Measurements from ENCODE around the gene NACC2.

GRCh38 chr9:136017289-136018190, 77.5 kb downstream of the NACC2 start:
- TF ChIP-seq POLR2A (IDR thresholded peaks at IDR 0.05; ENCODE audit: low read depth, low read length) = no peak
- TF ChIP-seq, protein P1, sequence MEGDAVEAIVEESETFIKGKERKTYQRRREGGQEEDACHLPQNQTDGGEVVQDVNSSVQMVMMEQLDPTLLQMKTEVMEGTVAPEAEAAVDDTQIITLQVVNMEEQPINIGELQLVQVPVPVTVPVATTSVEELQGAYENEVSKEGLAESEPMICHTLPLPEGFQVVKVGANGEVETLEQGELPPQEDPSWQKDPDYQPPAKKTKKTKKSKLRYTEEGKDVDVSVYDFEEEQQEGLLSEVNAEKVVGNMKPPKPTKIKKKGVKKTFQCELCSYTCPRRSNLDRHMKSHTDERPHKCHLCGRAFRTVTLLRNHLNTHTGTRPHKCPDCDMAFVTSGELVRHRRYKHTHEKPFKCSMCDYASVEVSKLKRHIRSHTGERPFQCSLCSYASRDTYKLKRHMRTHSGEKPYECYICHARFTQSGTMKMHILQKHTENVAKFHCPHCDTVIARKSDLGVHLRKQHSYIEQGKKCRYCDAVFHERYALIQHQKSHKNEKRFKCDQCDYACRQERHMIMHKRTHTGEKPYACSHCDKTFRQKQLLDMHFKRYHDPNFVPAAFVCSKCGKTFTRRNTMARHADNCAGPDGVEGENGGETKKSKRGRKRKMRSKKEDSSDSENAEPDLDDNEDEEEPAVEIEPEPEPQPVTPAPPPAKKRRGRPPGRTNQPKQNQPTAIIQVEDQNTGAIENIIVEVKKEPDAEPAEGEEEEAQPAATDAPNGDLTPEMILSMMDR (IDR thresholded peaks at IDR 0.05; ENCODE audit: extremely low read depth in 1 of 2, insufficient read depth in 1 of 2, low read depth in 1 of 2, low read length in 2 of 2) = no peak
- TF ChIP-seq, protein P2, sequence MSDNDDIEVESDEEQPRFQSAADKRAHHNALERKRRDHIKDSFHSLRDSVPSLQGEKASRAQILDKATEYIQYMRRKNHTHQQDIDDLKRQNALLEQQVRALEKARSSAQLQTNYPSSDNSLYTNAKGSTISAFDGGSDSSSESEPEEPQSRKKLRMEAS (IDR thresholded peaks at IDR 0.05; ENCODE audit: insufficient read depth, insufficient read length) = no peak
- TF ChIP-seq EZH2 (IDR thresholded peaks at IDR 0.05; ENCODE audit: borderline replicate concordance, low read depth, low read length, severe bottlenecking) = no peak
- no peak for TF ChIP-seq FOS (IDR thresholded peaks at IDR 0.05; ENCODE audit: borderline replicate concordance, insufficient read depth, low read length)
- no peak for TF ChIP-seq POLR2AphosphoS5 (IDR thresholded peaks at IDR 0.05; ENCODE audit: insufficient read depth, low read depth, low read length)
- no peak for TF ChIP-seq GATA2 (IDR thresholded peaks at IDR 0.05; ENCODE audit: insufficient read depth, insufficient read length, low read depth, low read length)
- TF ChIP-seq JUN (IDR thresholded peaks at IDR 0.05; ENCODE audit: borderline replicate concordance, insufficient read depth, insufficient read length, low read depth) = no peak
- TF ChIP-seq MYC (IDR thresholded peaks at IDR 0.05; ENCODE audit: low read depth, low read length) = no peak
